ENCODE data around the gene SLC25A1. TPM values are rescaled to one million over a fixed set of nuclear protein-coding genes. Genes with fewer than 3 reads are reported as not detected.
A peak's percentile ranks its signal among the peaks of the same experiment; 100 is the strongest.

SLC25A1 gene
- total RNA-seq, 3 donors from 2014 or later = 88.3 to 165 (median 135) TPM

DNA sequence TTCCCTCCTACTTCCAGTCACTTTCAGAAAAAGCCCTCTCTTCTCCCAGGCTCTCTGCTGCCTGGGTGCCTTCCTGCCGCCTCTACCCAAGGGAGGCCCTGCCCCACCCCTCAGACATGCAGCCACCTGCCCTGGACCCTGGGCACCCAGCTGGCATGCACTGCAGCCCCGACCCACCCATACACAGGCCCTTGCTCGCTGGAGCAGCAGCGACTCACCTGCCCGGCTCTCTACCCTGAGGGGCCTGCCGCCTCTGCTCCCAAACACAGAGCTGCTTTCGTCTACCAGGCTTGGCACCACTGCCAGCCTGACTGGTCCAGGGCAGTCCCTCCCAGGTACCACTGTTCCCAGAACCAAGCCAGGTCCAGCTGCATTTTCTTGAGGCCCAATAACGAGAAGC, 48.7 kb downstream of the SLC25A1 start:
- DNase-seq = no peak
- Histone ChIP-seq H3K4me1 (ENCODE audit: low read depth) (no peaks in the 10 kb centered on the region), H3K4me3 (no peak overlapping the region), H3K36me3 (ENCODE audit: low read depth) (peaks cover 5% of the 10 kb centered on the region), H3K9me3 (no peaks in the 10 kb centered on the region)
- TF ChIP-seq, protein P1, sequence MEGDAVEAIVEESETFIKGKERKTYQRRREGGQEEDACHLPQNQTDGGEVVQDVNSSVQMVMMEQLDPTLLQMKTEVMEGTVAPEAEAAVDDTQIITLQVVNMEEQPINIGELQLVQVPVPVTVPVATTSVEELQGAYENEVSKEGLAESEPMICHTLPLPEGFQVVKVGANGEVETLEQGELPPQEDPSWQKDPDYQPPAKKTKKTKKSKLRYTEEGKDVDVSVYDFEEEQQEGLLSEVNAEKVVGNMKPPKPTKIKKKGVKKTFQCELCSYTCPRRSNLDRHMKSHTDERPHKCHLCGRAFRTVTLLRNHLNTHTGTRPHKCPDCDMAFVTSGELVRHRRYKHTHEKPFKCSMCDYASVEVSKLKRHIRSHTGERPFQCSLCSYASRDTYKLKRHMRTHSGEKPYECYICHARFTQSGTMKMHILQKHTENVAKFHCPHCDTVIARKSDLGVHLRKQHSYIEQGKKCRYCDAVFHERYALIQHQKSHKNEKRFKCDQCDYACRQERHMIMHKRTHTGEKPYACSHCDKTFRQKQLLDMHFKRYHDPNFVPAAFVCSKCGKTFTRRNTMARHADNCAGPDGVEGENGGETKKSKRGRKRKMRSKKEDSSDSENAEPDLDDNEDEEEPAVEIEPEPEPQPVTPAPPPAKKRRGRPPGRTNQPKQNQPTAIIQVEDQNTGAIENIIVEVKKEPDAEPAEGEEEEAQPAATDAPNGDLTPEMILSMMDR (IDR thresholded peaks at IDR 0.05) = no peak
- intact Hi-C loops (cut with DNase I, micrococcal nuclease) = no loop called here
- no peak for ATAC-seq

DNA sequence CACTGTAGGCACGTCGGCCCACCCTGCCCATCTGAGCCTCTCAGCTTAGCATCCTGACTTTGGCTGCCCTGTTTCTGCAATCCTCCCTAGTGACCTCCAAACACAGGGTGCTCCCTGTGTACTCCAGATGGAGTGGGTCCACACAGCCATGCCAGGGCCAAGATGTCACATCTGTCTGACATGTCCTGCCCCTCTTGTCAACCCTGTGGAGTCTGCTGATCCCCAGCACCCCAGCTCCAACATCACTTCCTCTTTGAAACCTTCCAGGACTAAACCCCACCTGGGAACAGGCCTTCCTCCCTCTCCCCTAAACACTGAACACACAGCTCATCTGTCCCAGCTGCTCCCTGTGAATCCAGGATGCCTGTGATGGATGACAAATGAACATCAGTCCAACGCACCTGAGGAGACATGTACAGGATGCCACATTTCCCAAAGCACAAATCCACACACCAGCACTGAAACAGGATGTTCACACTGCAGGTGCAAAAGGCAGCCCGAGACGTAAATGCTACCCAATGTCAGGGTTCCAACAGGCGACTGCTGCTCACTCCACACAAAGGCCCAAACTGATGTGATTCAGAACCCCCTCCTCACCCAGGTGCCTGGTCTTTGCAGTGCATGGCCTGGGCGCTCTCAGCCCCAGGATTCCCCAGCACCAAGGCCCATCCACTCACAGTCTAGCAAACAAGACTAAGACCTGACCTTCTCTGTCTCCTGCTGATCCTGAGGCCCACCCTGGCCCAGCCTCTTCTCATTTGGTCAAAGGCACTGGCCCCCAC, 49.4 kb downstream of the SLC25A1 start:
- Histone ChIP-seq H3K4me1 (ENCODE audit: low read depth) (no peaks in the 10 kb centered on the region), H3K4me3 (no peak overlapping the region), H3K36me3 (ENCODE audit: low read depth) (no peaks in the 10 kb centered on the region), H3K9me3 (no peaks in the 10 kb centered on the region)
- TF ChIP-seq, protein P1 (IDR thresholded peaks at IDR 0.05) = no peak
- intact Hi-C loops (cut with DNase I, micrococcal nuclease) = no loop called here
- DNase-seq (no peak), ATAC-seq (no peak)

DNA sequence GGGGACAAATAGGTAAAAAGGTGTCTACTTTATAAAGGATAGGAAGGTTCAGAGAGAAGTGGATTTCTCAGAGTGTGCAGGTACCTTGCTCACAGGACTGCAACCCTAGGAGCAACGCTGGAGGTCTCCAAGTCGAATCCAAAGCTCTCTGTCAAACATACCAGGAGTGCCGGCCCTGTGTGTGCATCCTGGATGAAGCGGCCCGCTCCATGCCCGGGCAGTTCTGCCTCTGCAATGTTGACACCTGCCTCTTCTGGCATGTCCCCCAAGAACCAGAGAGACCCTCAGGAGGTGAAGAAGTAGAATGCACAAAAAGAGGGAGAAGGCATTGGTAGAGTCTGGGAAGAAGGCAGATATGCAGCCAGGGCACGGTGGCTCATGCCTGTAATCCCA, 50.5 kb downstream of the SLC25A1 start:
- H3K36me3 ChIP-seq (ENCODE audit: low read depth) = no peaks in the 10 kb centered on the region
- no peaks in the 10 kb centered on the region for H3K9me3 ChIP-seq
- H3K4me1 ChIP-seq (ENCODE audit: low read depth) = peaks cover under 1% of the 10 kb centered on the region
- intact Hi-C loops (cut with DNase I, micrococcal nuclease) = no loop called here
- ATAC-seq (no peak), DNase-seq (no peak)
- no peak overlapping the region for H3K4me3 ChIP-seq
- TF ChIP-seq, protein P1 (IDR thresholded peaks at IDR 0.05) = no peak

DNA sequence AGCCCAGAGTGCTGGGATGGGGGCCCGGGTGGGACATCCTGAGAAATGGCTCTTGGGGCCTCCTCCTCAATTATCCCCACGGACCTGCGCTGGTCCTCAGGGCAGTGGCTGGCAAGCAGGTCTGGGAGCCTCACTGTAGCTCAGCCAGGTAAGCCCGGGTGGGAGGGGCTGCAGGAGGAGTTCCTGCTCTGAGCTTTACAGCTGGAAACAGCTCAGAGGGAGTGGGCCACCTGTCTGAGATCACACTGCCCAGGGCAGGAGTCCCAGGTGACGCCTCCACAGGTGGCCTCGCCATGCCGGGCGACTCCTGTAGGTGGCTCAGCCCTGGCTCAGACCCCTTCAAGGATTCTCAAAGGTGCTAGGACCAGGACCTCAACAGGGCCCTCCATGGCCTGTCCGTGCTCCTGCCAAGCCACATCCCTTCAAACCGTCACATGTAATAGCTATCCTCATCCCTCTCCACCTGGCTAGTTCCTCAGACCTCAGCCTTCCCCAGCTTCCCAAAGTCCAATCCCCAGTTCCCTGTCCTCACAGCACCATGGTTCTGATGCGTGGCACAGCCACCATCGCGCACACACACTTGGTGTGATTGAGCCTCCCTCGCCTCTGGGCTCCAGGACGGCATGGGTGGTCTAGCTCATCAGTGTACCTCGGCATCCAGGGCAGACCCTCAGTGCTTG, 51.1 kb downstream of the SLC25A1 start:
- peak in 1 of 3 donors; percentile 45 for DNase-seq
- intact Hi-C loops (cut with DNase I, micrococcal nuclease) = no loop called here
- peak; percentile 49 for ATAC-seq
- Histone ChIP-seq H3K36me3 (ENCODE audit: low read depth) (no peaks in the 10 kb centered on the region), H3K4me3 (no peak overlapping the region), H3K9me3 (no peaks in the 10 kb centered on the region), H3K4me1 (ENCODE audit: low read depth) (peaks cover 4% of the 10 kb centered on the region)
- TF ChIP-seq, protein P1 (IDR thresholded peaks at IDR 0.05) = no peak

DNA sequence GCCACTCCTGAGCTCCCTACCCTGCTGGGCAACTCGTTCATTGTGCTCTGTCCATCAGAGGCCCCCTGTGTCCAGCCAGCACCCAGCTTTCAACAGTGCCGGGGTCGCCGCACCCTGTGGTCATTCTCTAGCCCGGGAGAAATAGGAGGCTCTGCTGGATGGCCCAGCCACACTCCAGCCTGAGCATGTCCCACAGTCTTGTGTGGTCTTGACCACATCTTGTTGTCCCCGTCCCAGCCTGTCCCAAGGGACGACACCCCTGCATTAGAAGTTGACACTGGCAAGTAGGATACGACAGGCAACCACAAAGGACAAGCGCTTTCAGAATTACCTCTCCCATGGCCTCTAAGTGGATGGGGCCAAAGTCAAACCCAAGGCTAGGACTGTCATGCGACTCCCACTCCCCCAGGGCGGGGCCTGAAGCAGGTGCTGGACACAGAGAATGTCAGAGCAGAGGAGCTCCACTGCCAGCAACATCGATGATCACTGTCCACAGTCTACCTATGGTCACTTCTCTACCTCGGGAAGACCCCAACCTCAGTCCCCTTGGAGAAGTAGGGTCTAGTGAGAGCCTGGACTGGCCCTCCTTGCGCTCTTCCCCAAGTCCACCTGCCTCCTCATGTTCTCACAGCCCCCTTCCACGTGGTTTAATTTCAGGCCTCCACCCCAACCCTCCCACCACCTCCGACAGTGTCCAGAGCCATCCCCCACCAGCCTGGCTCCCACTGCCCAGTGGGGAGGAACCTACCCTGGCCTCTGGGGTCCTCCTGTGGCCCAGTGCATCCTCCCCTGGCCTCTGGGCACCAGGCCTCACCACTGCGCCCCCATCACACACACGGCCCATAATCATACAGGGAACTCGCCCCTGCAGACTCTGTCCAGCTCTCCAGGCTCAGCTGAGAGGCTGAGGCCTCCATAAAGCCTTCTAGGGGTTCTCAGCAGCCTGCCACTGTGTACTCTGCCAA, 51.9 kb downstream of the SLC25A1 start:
- intact Hi-C loops (cut with DNase I, micrococcal nuclease) = no loop called here
- ATAC-seq = no peak
- Histone ChIP-seq H3K36me3 (ENCODE audit: low read depth) (no peaks in the 10 kb centered on the region), H3K9me3 (no peaks in the 10 kb centered on the region), H3K4me1 (ENCODE audit: low read depth) (peaks cover 4% of the 10 kb centered on the region), H3K4me3 (no peak overlapping the region)
- DNase-seq = no peak
- TF ChIP-seq, protein P1 (IDR thresholded peaks at IDR 0.05) = no peak

Data from mucosa of descending colon (tissue), 3 donors.